HG02623 (cell line): Measurements from ENCODE around the gene MEF2A.

Source experiments
- ATAC-seq: cut with Tn5 transposase; IDR thresholded peaks from one replicate; pipeline ENCODE4 v1.9.1; 2021; ENCODE audit warnings: moderate library complexity; ENCODE audit not compliant: unreplicated experiment

MEF2A gene

GRCh38 chr15:99605490-99605931 lies 39.7 kb downstream of the MEF2A start:
- no peak for ATAC-seq

GRCh38 chr15:99605990-99606389 lies 40.2 kb downstream of the MEF2A start:
- no peak for ATAC-seq

GRCh38 chr15:99606646-99607045 lies 40.9 kb downstream of the MEF2A start:
- ATAC-seq: no peak

- no peak for ATAC-seq
Measured at GRCh38 chr15:99613481-99613880, 47.7 kb downstream of the MEF2A start.

- no peak for ATAC-seq
Measured at GRCh38 chr15:99613887-99614647, 48.3 kb downstream of the MEF2A start.

- ATAC-seq: peak; percentile 48
Measured at GRCh38 chr15:99614749-99615288, 49.0 kb downstream of the MEF2A start.

GRCh38 chr15:99615460-99615859 lies 49.7 kb downstream of the MEF2A start:
- ATAC-seq: no peak

- no peak for ATAC-seq
Measured at GRCh38 chr15:99616129-99616528, 50.3 kb downstream of the MEF2A start.

- ATAC-seq: no peak
Measured at GRCh38 chr15:99616773-99617342, 51.1 kb downstream of the MEF2A start.

GRCh38 chr15:99618941-99619411 lies 53.2 kb downstream of the MEF2A start:
- ATAC-seq: no peak

GRCh38 chr15:99619712-99620111 lies 53.9 kb downstream of the MEF2A start:
- ATAC-seq: no peak

- ATAC-seq: no peak
Measured at GRCh38 chr15:99620178-99620577, 54.4 kb downstream of the MEF2A start.

GRCh38 chr15:99621767-99622166 lies 56.0 kb downstream of the MEF2A start:
- ATAC-seq: no peak

- no peak for ATAC-seq
Measured at GRCh38 chr15:99628374-99629001, 62.7 kb downstream of the MEF2A start.

GRCh38 chr15:99630607-99631131 lies 64.9 kb downstream of the MEF2A start:
- ATAC-seq: no peak

- peak; percentile 91 for ATAC-seq
Measured at GRCh38 chr15:99631255-99631654, 65.5 kb downstream of the MEF2A start.

GRCh38 chr15:99632521-99632920 lies 66.7 kb downstream of the MEF2A start:
- no peak for ATAC-seq

GRCh38 chr15:99633655-99634054 lies 67.9 kb downstream of the MEF2A start:
- no peak for ATAC-seq

- no peak for ATAC-seq
Measured at GRCh38 chr15:99634576-99634975, 68.8 kb downstream of the MEF2A start.

GRCh38 chr15:99635145-99635544 lies 69.4 kb downstream of the MEF2A start:
- ATAC-seq: no peak

- no peak for ATAC-seq
Measured at GRCh38 chr15:99635794-99636193, 70.0 kb downstream of the MEF2A start.
